Calu3 (cell line): ENCODE results near the gene SCLY. TPM values are rescaled to one million over a fixed set of nuclear protein-coding genes. Genes with fewer than 3 reads are reported as not detected.

Experiments
- BruUV-seq: library from RNA; stranded (reverse); fragments of 400-500 nt; replicated peaks from 2 replicates; lab custom pipeline; 2021; lab: Mats Ljungman, UMichigan
- CTCF ChIA-PET: fragments of 300-600 bp; sonication (Branson Sonifier 250); formaldehyde crosslinking; loops from one replicate; lab custom pipeline; 2022; ENCODE audit warnings: antibody characterized with exemption; lab: Charles Lee
- DNase-seq: peaks from one replicate; pipeline ENCODE4 v3.0.0; 2022
- H3K27ac Mint-ChIP-seq: one replicate; pipeline ENCODE4 v1.8.0; 2022; ENCODE audit warnings: mixed read lengths; ENCODE audit not compliant: unreplicated experiment
- H3K27me3 Mint-ChIP-seq: one replicate; pipeline ENCODE4 v1.8.0; 2022; ENCODE audit warnings: mixed read lengths; ENCODE audit not compliant: unreplicated experiment
- H3K36me3 Mint-ChIP-seq: one replicate; pipeline ENCODE4 v1.8.0; 2022; ENCODE audit warnings: mild to moderate bottlenecking, moderate library complexity, mixed read lengths; ENCODE audit not compliant: insufficient read depth, unreplicated experiment
- H3K4me1 Mint-ChIP-seq: one replicate; pipeline ENCODE4 v1.8.0; 2022; ENCODE audit warnings: mild to moderate bottlenecking, low read depth, mixed read lengths; ENCODE audit not compliant: unreplicated experiment
- H3K4me3 Mint-ChIP-seq: one replicate; pipeline ENCODE4 v1.8.0; 2022; ENCODE audit warnings: mild to moderate bottlenecking, low read depth, moderate library complexity, mixed read lengths; ENCODE audit not compliant: unreplicated experiment
- H3K9me3 Mint-ChIP-seq: one replicate; pipeline ENCODE4 v1.8.0; 2022; ENCODE audit warnings: low read depth, mixed read lengths; ENCODE audit not compliant: unreplicated experiment
- intact Hi-C: fragments of 100-400 bp; cut with micrococcal nuclease; formaldehyde crosslinking; loops from one replicate; pipeline ENCODE4 v1.10.0; 2022; ENCODE audit not compliant: unreplicated experiment
- total RNA-seq: library from RNA; stranded (reverse); gene quantifications from 2 replicates; pipeline ENCODE4 v1.2.3, GENCODE V29; 2022
- TF ChIP-seq, protein P1 (sequence below): fragments of 200-600 bp; IDR thresholded peaks from one replicate; pipeline ENCODE4 v1.8.0; 2022; ENCODE audit warnings: antibody characterized with exemption; ENCODE audit not compliant: unreplicated experiment

The SCLY gene
- total RNA-seq, 1 experiment from 2014 or later = 37.5 TPM

DNA sequence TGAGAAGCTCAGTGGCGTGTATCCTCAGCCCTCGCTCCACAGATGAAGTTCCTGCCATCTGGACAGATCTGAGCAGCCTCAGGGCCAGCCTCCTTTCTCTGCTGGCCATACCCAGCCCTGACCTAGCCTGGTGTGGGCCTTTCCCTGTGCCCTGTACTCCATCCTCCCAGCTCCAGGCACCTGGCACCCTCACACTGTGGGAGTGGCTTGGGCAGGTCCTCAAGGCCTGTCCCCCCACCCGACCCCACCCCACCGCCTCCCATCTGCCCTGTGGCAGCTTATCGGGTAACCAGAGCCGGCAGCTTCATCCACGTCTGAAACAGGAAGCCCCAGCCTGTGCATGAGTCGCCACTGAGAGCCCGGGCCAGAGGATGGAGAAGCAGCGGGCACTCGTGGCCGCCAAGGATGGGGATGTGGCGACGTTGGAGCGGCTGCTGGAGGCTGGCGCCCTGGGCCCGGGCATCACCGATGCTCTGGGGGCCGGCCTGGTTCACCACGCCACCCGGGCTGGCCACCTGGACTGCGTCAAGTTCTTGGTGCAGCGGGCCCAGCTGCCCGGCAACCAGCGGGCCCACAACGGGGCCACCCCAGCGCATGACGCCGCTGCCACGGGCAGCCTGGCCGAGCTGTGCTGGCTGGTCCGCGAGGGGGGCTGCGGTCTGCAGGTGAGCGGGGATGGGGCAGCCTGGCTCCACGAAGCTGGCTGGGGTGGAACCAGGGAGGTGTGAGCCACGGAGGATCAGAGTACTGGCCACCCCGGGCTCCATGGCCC, 39.4 kb downstream of the SCLY start, which contains the start of gene ESPNL:
Gene ESPNL (plus strand): TSS at position 292 of the 772 bp plus-strand sequence. CDS start 80 bp downstream, at position 372.
- Mint-ChIP-seq H3K27me3 (peaks cover 5% of the 10 kb centered on the region), H3K27ac (no peak within 1 kb of the TSS), H3K4me3 (no peak within 1 kb of the TSS), H3K9me3 (no peaks in the 10 kb centered on the region), H3K36me3 (peaks cover 9% of the 10 kb centered on the region), H3K4me1 (no peaks in the 10 kb centered on the region)
- CTCF ChIA-PET = no interaction called here
- no peak for DNase-seq
- TF ChIP-seq, protein P1, sequence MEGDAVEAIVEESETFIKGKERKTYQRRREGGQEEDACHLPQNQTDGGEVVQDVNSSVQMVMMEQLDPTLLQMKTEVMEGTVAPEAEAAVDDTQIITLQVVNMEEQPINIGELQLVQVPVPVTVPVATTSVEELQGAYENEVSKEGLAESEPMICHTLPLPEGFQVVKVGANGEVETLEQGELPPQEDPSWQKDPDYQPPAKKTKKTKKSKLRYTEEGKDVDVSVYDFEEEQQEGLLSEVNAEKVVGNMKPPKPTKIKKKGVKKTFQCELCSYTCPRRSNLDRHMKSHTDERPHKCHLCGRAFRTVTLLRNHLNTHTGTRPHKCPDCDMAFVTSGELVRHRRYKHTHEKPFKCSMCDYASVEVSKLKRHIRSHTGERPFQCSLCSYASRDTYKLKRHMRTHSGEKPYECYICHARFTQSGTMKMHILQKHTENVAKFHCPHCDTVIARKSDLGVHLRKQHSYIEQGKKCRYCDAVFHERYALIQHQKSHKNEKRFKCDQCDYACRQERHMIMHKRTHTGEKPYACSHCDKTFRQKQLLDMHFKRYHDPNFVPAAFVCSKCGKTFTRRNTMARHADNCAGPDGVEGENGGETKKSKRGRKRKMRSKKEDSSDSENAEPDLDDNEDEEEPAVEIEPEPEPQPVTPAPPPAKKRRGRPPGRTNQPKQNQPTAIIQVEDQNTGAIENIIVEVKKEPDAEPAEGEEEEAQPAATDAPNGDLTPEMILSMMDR = no peak
- intact Hi-C loops = no loop called here
- BruUV-seq = no TSS peak

DNA sequence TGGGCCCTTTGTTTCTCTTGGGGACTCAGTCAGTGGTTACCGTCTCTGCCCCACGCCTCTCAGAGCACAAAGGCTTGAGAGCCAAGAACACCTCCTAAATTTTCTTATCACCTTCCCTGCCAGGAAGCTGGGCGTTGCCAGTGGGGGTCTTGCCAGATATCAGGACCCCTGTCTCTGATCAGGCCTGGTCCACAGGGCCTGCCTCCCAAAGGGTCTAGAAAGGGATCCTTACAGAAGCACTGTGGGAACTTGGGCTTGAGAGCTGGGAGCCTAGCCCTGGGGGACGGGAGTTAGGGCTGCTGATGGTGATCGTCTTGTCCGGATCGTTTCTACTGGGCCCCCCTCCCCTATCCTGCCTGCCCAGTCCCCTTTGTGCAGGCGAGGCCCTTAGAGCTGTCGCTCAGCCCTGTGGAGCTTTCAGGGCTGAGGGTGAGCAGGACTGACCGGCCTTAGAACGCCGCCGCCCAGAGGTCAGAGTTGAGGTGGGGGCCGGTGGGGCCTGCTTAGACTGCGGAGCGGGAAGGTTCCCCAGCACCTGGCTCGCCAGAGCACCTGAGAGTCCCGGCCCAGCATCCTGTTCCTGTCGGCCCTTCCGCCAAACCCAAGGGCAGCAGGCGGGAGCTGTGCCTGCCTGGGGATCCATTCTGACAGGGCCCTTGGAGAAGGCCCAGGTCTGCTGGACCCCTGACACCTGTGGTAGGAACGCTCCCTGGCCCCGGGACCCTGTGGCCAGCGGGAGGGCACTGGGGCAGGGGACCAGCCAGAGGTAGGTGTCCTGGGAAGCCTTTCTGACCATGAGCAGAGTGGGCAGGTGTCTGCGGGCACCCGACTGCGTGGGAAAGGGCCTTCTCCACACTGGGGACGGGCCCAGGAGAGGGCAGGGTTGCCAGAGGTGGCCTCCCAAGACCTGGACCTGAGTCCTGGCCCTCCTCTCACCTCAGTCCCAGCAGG, 40.3 kb downstream of the SCLY start:
- H3K4me3 Mint-ChIP-seq = no peak overlapping the region

DNA sequence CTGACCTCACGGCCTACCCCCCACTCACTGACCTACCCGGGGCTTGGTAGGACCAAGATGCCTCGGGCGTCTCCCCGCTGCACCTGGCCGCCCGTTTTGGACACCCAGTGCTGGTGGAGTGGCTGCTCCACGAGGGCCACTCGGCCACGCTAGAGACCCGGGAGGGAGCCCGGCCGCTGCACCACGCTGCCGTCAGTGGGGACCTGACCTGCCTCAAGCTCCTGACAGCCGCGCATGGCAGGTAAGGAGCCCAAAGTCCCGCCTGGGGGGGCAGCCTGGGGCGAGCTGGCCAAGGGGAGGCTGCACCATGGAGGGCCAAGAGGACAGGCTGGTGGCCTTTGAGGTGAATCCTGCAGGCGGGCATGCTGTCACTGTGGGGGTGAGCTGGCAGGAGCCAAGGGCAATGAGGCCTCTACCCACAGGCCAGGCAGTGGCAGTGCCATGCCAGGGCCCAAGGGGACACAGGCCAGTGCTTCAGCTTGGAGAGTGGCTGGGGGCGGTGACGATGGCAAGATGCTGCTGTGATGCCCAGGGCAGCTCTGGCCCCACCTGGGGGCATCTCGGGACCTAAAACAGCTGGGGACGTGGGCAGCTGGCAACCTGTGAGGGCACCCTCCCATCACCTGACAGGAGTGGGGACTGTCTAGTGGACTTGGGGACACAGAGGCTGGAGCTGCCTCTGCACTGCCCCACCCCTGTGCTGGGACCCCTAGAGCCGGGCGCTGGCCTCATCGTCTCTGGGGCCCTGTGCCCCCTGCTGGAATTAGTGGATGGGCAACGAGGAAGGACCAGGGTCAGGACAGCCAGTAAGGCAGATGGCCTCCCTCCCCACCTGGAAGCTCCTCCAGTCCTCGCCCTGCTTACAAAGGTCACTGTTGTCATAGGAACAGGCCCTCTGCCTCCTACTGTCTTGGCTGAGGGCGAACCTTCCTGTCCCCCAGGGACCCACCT, 41.4 kb downstream of the SCLY start:
- Mint-ChIP-seq H3K36me3 (peaks cover 3% of the 10 kb centered on the region), H3K4me3 (no peak overlapping the region), H3K9me3 (no peaks in the 10 kb centered on the region), H3K27me3 (peaks cover 24% of the 10 kb centered on the region), H3K4me1 (no peaks in the 10 kb centered on the region), H3K27ac (no peak overlapping the region)
- intact Hi-C loops = no loop called here
- no peak for DNase-seq
- CTCF ChIA-PET = no interaction called here
- BruUV-seq = no TSS peak
- TF ChIP-seq, protein P1 = no peak

More for the DNA sequence above, 40.3 kb downstream of the SCLY start:
- DNase-seq = no peak
- CTCF ChIA-PET = no interaction called here
- Mint-ChIP-seq H3K36me3 (peaks cover 9% of the 10 kb centered on the region), H3K9me3 (no peaks in the 10 kb centered on the region), H3K4me1 (no peaks in the 10 kb centered on the region), H3K27ac (no peak overlapping the region), H3K27me3 (peaks cover 13% of the 10 kb centered on the region)
- intact Hi-C loops = no loop called here
- no TSS peak for BruUV-seq
- TF ChIP-seq, protein P1 = no peak

DNA sequence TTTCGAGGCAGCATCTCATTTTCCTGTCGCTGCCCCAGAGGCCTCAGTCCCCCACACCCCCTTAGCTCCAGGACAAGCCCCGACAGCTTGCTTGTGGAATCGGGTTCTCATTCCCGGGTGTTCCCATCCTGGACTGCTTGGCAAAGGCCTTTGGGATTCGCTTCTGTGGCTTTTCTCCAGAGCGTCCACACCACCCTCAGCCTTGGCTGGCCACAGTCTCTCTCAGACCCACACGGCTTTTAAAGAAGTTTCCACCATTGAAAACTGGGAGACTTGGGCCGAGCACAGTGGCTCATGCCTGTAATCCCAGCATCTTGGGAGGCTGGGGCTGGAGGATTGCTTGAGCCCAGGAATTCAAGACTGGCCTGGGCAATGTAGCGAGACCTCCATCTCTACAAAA, 42.1 kb downstream of the SCLY start:
- Mint-ChIP-seq H3K4me3 (no peak overlapping the region), H3K27ac (no peak overlapping the region), H3K27me3 (peaks cover 31% of the 10 kb centered on the region), H3K36me3 (no peaks in the 10 kb centered on the region), H3K4me1 (no peaks in the 10 kb centered on the region), H3K9me3 (no peaks in the 10 kb centered on the region)
- DNase-seq = no peak
- intact Hi-C loops = no loop called here
- CTCF ChIA-PET = no interaction called here
- BruUV-seq = no TSS peak
- TF ChIP-seq, protein P1 = no peak
